NCI-H2029 treated with DMSO at 0.1 percent for 48 hours (cell line): ENCODE results near the gene CELF4.
"Not testable (repeated sequence)": the region's sequence is repeated elsewhere in the genome, so short reads cannot be mapped to it uniquely, and the experiment has no call there.

Source experiments
- DNase-seq: peaks from one replicate; lab custom pipeline; 2025; lab: John Stamatoyannopoulos, UW

The CELF4 gene

GRCh38 chr18:37465958-37466357, 99.6 kb downstream of the CELF4 start:
- DNase-seq, result no peak

- DNase-seq, result no peak
Observed at GRCh38 chr18:37464257-37464656, 101.3 kb downstream of the CELF4 start.

- DNase-seq, result not testable (repeated sequence)
Observed at GRCh38 chr18:37461329-37461728, 104.3 kb downstream of the CELF4 start.

GRCh38 chr18:37460604-37461003, 105.0 kb downstream of the CELF4 start:
- no peak for DNase-seq

GRCh38 chr18:37458697-37459096, 106.9 kb downstream of the CELF4 start:
- DNase-seq, result no peak

- DNase-seq, result no peak
Observed at GRCh38 chr18:37457753-37458152, 107.8 kb downstream of the CELF4 start.

GRCh38 chr18:37457341-37457740, 108.3 kb downstream of the CELF4 start:
- no peak for DNase-seq

- no peak for DNase-seq
Observed at GRCh38 chr18:37456873-37457272, 108.7 kb downstream of the CELF4 start.

GRCh38 chr18:37456395-37456794, 109.2 kb downstream of the CELF4 start:
- DNase-seq, result no peak

GRCh38 chr18:37453752-37454151, 111.8 kb downstream of the CELF4 start:
- no peak for DNase-seq

GRCh38 chr18:37452682-37453385, 112.8 kb downstream of the CELF4 start:
- DNase-seq, result no peak

- no peak for DNase-seq
Observed at GRCh38 chr18:37452015-37452414, 113.6 kb downstream of the CELF4 start.

GRCh38 chr18:37451239-37451825, 114.3 kb downstream of the CELF4 start:
- no peak for DNase-seq

- no peak for DNase-seq
Observed at GRCh38 chr18:37450434-37451132, 115.0 kb downstream of the CELF4 start.

GRCh38 chr18:37449618-37450017, 116.0 kb downstream of the CELF4 start:
- no peak for DNase-seq

GRCh38 chr18:37448946-37449345, 116.7 kb downstream of the CELF4 start:
- DNase-seq, result no peak

GRCh38 chr18:37447962-37448888, 117.4 kb downstream of the CELF4 start:
- DNase-seq, result no peak

- DNase-seq, result no peak
Observed at GRCh38 chr18:37445836-37446235, 119.8 kb downstream of the CELF4 start.

- DNase-seq, result no peak
Observed at GRCh38 chr18:37445368-37445767, 120.2 kb downstream of the CELF4 start.

GRCh38 chr18:37443325-37444055, 122.1 kb downstream of the CELF4 start:
- DNase-seq, result no peak

- DNase-seq, result no peak
Observed at GRCh38 chr18:37442477-37442876, 123.1 kb downstream of the CELF4 start.

GRCh38 chr18:37441821-37442220, 123.8 kb downstream of the CELF4 start:
- no peak for DNase-seq
